NCI-H146 (cell line): ENCODE measurements around the gene LRFN3.
A peak's percentile ranks its signal among the peaks of the same experiment; 100 is the strongest.
"Not testable (repeated sequence)": the region's sequence is repeated elsewhere in the genome, so short reads cannot be mapped to it uniquely, and the experiment has no call there.

Experiments
- DNase-seq: peaks from one replicate; lab custom pipeline; 2025; lab: John Stamatoyannopoulos, UW

Gene LRFN3

GRCh38 chr19:35907377-35907745, 28.8 kb upstream of the LRFN3 start:
- DNase-seq = no peak

- no peak for DNase-seq
These were observed 28.1 kb upstream of the LRFN3 start, which contains the start of gene TYROBP for GRCh38 chr19:35908010-35908441. TYROBP (minus strand) TSS chr19:35908295; CDS start chr19:35908228, 67 bp downstream.

- no peak for DNase-seq
These were observed 27.0 kb upstream of the LRFN3 start for GRCh38 chr19:35908973-35909683.

GRCh38 chr19:35909684-35910035, 26.5 kb upstream of the LRFN3 start:
- no peak for DNase-seq

- not testable (repeated sequence) for DNase-seq
These were observed 25.8 kb upstream of the LRFN3 start for GRCh38 chr19:35910355-35910754.

- no peak for DNase-seq
These were observed 25.0 kb upstream of the LRFN3 start for GRCh38 chr19:35911173-35911572.

- DNase-seq = no peak
These were observed 24.4 kb upstream of the LRFN3 start for GRCh38 chr19:35911790-35912189.

- DNase-seq = no peak
These were observed 22.6 kb upstream of the LRFN3 start for GRCh38 chr19:35913589-35913988.

GRCh38 chr19:35915443-35915842, 20.7 kb upstream of the LRFN3 start:
- no peak for DNase-seq

- DNase-seq = no peak
These were observed 16.9 kb upstream of the LRFN3 start for GRCh38 chr19:35919306-35919705.

- no peak for DNase-seq
These were observed 15.2 kb upstream of the LRFN3 start for GRCh38 chr19:35921012-35921411.

GRCh38 chr19:35925501-35925900, 10.7 kb upstream of the LRFN3 start:
- DNase-seq = no peak

- DNase-seq = no peak
These were observed 7.7 kb upstream of the LRFN3 start for GRCh38 chr19:35928507-35928906.

GRCh38 chr19:35929876-35930275, 6.3 kb upstream of the LRFN3 start:
- DNase-seq = no peak

- peak; percentile 100 for DNase-seq
These were observed 4.9 kb upstream of the LRFN3 start for GRCh38 chr19:35931161-35931873.

GRCh38 chr19:35931874-35932202, 4.3 kb upstream of the LRFN3 start:
- no peak for DNase-seq

- peak; percentile 39 for DNase-seq
These were observed 3.8 kb upstream of the LRFN3 start for GRCh38 chr19:35932291-35932936.

GRCh38 chr19:35936738-35937268, 629 bp downstream of the LRFN3 start:
- DNase-seq = no peak

GRCh38 chr19:35937345-35938281, 1.4 kb downstream of the LRFN3 start:
- no peak for DNase-seq

GRCh38 chr19:35938282-35939224, 2.4 kb downstream of the LRFN3 start:
- no peak for DNase-seq
